A549 (cell line): Measurements from ENCODE around the gene MESD.

Source experiments
- CHD2 ChIP-seq: fragments of 150-350 bp; IDR thresholded peaks from 2 replicates; pipeline ENCODE4 v1.6.1; 2014; ENCODE audit warnings: low read length; ENCODE audit not compliant: partially characterized antibody
- FOSB ChIP-seq: fragments of 250-450 bp; sonication (Bioruptor Pico); IDR thresholded peaks from 2 replicates; pipeline ENCODE4 v1.5.0; 2020; ENCODE audit warnings: mild to moderate bottlenecking, moderate library complexity
- MAZ ChIP-seq: fragments of 150-350 bp; IDR thresholded peaks from 2 replicates; pipeline ENCODE4 v1.6.1; 2014; ENCODE audit warnings: antibody characterized with exemption, low read depth, low read length, borderline replicate concordance
- MYC ChIP-seq: IDR thresholded peaks from 2 replicates; pipeline ENCODE4 v1.6.1; 2012; ENCODE audit warnings: mild to moderate bottlenecking, inconsistent platforms, low read length, improper control_type of control experiment, borderline replicate concordance
- NFE2L2 ChIP-seq: fragments of 150-350 bp; conservative IDR thresholded peaks from 2 replicates; pipeline ENCODE4 v1.6.1; 2014; ENCODE audit warnings: low read length
- PHF8 ChIP-seq: fragments of 200-600 bp; sonication (generic); IDR thresholded peaks from 2 replicates; pipeline ENCODE4 v1.6.1; 2016; ENCODE audit warnings: low read depth, mild to moderate bottlenecking, antibody characterized with exemption, moderate library complexity, borderline replicate concordance
- RCOR1 ChIP-seq: fragments of 150-350 bp; IDR thresholded peaks from 2 replicates; pipeline ENCODE4 v1.6.1; 2014; ENCODE audit warnings: antibody characterized with exemption, low read length, low read depth
- SMC3 ChIP-seq: fragments of >200 bp; sonication (Bioruptor Twin); formaldehyde crosslinking; IDR thresholded peaks from 3 replicates; pipeline ENCODE4 v1.6.1; 2018; ENCODE audit warnings: inconsistent platforms
- ZSCAN20 ChIP-seq: fragments of 250-450 bp; sonication (Bioruptor Pico); IDR thresholded peaks from 2 replicates; pipeline ENCODE4 v1.8.0; 2022; ENCODE audit warnings: mild to moderate bottlenecking, moderate library complexity
- TF ChIP-seq, protein P1 (sequence below): fragments of >200 bp; sonication (Bioruptor Twin); formaldehyde crosslinking; IDR thresholded peaks from 3 replicates; pipeline ENCODE4 v1.5.1; 2016

DNA sequence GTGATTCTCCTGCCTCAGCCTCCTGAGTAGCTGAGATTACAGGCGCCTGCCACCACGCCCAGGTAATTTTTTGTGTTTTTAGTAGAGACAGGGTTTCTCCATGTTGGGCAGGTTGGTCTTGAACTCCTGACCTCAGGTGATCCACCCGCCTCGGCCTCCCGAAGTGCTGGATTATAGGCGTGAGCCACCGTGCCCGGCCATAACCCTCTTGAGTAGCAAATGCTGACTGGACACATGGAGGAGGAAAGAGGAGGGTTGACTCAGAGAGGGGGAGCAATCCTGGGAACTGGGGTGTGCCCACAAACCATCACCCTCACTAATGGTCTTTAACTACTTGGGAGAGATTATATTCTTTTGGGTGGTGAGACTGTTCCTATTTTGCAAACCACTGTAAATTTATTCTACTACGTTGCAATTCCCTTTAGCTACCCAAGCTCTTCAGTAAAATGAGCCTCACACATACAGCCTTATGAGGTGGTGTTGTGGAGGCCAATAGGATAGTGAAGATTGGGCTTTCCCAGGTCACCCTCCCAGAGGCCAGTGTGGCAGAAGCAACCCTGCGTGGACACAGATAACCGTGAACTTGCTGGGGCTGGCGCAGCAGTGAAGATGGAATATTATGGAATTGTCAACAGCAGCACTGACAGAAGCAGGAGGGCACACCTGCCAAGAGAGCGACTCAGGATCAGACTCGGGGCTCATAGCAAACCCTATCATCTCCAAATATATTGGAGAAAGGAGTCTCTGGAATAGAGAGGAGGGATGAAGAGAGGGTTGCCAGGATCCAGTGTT, 48.5 kb upstream of the MESD start:
- TF ChIP-seq, protein P1, sequence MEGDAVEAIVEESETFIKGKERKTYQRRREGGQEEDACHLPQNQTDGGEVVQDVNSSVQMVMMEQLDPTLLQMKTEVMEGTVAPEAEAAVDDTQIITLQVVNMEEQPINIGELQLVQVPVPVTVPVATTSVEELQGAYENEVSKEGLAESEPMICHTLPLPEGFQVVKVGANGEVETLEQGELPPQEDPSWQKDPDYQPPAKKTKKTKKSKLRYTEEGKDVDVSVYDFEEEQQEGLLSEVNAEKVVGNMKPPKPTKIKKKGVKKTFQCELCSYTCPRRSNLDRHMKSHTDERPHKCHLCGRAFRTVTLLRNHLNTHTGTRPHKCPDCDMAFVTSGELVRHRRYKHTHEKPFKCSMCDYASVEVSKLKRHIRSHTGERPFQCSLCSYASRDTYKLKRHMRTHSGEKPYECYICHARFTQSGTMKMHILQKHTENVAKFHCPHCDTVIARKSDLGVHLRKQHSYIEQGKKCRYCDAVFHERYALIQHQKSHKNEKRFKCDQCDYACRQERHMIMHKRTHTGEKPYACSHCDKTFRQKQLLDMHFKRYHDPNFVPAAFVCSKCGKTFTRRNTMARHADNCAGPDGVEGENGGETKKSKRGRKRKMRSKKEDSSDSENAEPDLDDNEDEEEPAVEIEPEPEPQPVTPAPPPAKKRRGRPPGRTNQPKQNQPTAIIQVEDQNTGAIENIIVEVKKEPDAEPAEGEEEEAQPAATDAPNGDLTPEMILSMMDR = no peak
- TF ChIP-seq MYC = no peak
- no peak for TF ChIP-seq CHD2
- no peak for TF ChIP-seq SMC3
- no peak for TF ChIP-seq MAZ
- no peak for TF ChIP-seq FOSB (CRISPR knock-in tag)
- TF ChIP-seq NFE2L2 = no peak
- TF ChIP-seq RCOR1 = no peak
- no peak for TF ChIP-seq PHF8
- no peak for TF ChIP-seq ZSCAN20
